Activated naive CD8-positive, alpha-beta T cell treated with anti-CD3 and anti-CD28 coated beads for 36 hours (primary cell): ENCODE results near the gene PRSS35. TPM values are rescaled to one million over a fixed set of nuclear protein-coding genes. Genes with fewer than 3 reads are reported as not detected.
"Not testable (repeated sequence)": the region's sequence is repeated elsewhere in the genome, so short reads cannot be mapped to it uniquely, and the experiment has no call there.

ENCODE experiments used
- DNase-seq: peaks from one replicate; pipeline ENCODE4 v3.0.0; 2021
- H3K27ac Mint-ChIP-seq: one replicate; pipeline ENCODE4 v1.8.0; 2022; ENCODE audit warnings: mild to moderate bottlenecking, moderate library complexity, mixed read lengths
- H3K27me3 Mint-ChIP-seq: one replicate; pipeline ENCODE4 v1.8.0; 2022; ENCODE audit warnings: mild to moderate bottlenecking, mixed read lengths
- H3K36me3 Mint-ChIP-seq: one replicate; pipeline ENCODE4 v1.8.0; 2021; ENCODE audit warnings: mild to moderate bottlenecking, mixed read lengths
- H3K4me1 Mint-ChIP-seq: one replicate; pipeline ENCODE4 v1.8.0; 2021; ENCODE audit warnings: mixed read lengths
- H3K4me3 Mint-ChIP-seq: one replicate; pipeline ENCODE4 v1.8.0; 2022; ENCODE audit warnings: mild to moderate bottlenecking, moderate library complexity, mixed read lengths
- H3K9me3 Mint-ChIP-seq: one replicate; pipeline ENCODE4 v1.8.0; 2022; ENCODE audit warnings: mixed read lengths
- total RNA-seq, 2 experiments: library from RNA; stranded (reverse); gene quantifications; one replicate each; pipeline ENCODE4 v1.2.3, GENCODE V29; 2021

The PRSS35 gene
- total RNA-seq, 2 experiments from 2014 or later: not detected

DNA sequence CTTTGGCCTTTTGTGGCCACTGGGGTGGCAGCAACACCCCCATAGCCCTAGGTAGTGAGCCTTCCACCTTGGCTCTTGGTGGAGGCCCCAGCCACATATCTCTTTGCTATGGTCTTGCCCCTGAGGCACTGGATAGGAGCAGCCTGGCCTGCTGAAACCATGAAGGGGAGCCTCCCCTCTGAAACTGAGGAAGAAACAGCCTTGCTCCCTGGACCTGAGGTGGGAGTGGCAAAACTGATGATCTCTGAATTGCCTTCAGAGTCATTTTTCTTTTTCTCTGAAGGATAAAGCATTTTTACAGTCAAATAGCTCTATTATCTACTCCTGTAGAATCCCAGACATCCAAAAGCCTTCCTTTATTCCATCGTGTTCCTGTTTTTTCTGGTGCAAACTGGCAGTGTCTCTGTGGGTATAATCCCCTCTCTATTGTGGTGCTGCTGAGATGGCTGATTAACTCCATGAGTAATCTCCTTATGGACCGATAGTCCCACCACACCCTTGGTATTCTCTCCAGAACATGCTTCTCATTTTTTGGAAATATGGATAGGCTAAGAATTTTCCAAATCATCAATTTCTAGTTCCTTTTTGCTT lies 22.0 kb upstream of the PRSS35 start:
- Mint-ChIP-seq H3K27me3 (peaks cover 11% of the 10 kb centered on the region), H3K27ac (no peak overlapping the region), H3K4me1 (no peaks in the 10 kb centered on the region), H3K9me3 (no peaks in the 10 kb centered on the region), H3K36me3 (no peaks in the 10 kb centered on the region), H3K4me3 (no peak overlapping the region)
- DNase-seq: no peak

DNA sequence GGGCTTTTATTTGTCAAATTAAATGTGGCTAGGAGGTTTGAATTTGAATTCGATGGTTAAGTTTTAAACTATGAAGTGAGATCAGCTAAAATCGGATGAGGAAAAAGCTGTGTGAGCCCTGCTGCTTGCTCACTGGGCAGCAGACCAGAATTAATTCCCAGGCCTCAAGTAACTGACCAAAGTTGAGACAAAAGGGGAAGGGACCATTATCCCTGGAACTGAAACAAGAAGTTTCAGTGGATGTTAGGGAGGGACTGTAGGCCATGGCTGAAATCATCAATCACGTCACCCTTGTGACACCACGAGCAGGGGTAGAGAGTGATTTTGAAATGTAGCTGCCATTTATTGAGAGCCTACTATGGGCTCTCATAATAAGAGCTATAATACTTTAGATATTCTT lies 7.0 kb upstream of the PRSS35 start:
- H3K36me3 Mint-ChIP-seq: no peaks in the 10 kb centered on the region
- H3K4me1 Mint-ChIP-seq: no peaks in the 10 kb centered on the region
- no peak overlapping the region for H3K27ac Mint-ChIP-seq
- peaks cover 4% of the 10 kb centered on the region for H3K27me3 Mint-ChIP-seq
- H3K9me3 Mint-ChIP-seq: peaks cover 5% of the 10 kb centered on the region
- DNase-seq: no peak
- no peak overlapping the region for H3K4me3 Mint-ChIP-seq

GRCh38 chr6:83509441-83509840 lies 2.9 kb upstream of the PRSS35 start:
- H3K36me3 Mint-ChIP-seq: no peaks in the 10 kb centered on the region
- peaks cover 41% of the 10 kb centered on the region for H3K27me3 Mint-ChIP-seq
- H3K9me3 Mint-ChIP-seq: no peaks in the 10 kb centered on the region
- no peak overlapping the region for H3K4me3 Mint-ChIP-seq
- H3K27ac Mint-ChIP-seq: no peak overlapping the region
- H3K4me1 Mint-ChIP-seq: peaks cover 7% of the 10 kb centered on the region
- no peak for DNase-seq

GRCh38 chr6:83510791-83511190 lies 1.5 kb upstream of the PRSS35 start:
- peaks cover 51% of the 10 kb centered on the region for H3K27me3 Mint-ChIP-seq
- no peak overlapping the region for H3K27ac Mint-ChIP-seq
- H3K36me3 Mint-ChIP-seq: no peaks in the 10 kb centered on the region
- H3K9me3 Mint-ChIP-seq: no peaks in the 10 kb centered on the region
- H3K4me1 Mint-ChIP-seq: peaks cover 7% of the 10 kb centered on the region
- no peak overlapping the region for H3K4me3 Mint-ChIP-seq
- no peak for DNase-seq

DNA sequence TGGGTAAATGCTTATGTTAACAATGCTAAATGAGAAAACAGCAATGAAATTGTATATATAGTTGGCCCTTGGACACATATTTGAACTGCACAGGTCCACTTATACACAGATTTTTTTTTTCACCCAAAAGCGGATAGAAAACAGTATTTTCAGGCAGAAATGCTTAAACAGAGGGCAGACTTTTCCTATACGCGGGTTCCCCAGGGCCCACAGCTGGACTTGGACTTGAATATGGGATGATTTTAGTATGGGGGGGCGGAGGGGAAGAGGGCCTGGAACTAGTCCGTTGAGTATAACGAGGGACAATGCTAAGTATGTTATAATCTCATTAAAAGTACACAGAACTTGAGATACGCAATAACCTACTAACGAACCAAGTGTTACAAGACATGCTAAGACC lies 1.1 kb upstream of the PRSS35 start:
- Mint-ChIP-seq H3K4me1 (peaks cover 7% of the 10 kb centered on the region), H3K27me3 (peaks cover 56% of the 10 kb centered on the region), H3K4me3 (no peak overlapping the region), H3K27ac (no peak overlapping the region), H3K36me3 (no peaks in the 10 kb centered on the region), H3K9me3 (no peaks in the 10 kb centered on the region)
- no peak for DNase-seq

- Mint-ChIP-seq H3K27ac (no peak overlapping the region), H3K27me3 (peaks cover 56% of the 10 kb centered on the region), H3K9me3 (no peaks in the 10 kb centered on the region), H3K4me3 (no peak overlapping the region), H3K4me1 (peaks cover 7% of the 10 kb centered on the region), H3K36me3 (no peaks in the 10 kb centered on the region)
- DNase-seq: no peak
Measured at GRCh38 chr6:83514466-83514865, 2.1 kb downstream of the PRSS35 start.

- H3K4me3 Mint-ChIP-seq: no peak overlapping the region
- H3K27ac Mint-ChIP-seq: no peak overlapping the region
- peaks cover 7% of the 10 kb centered on the region for H3K4me1 Mint-ChIP-seq
- H3K36me3 Mint-ChIP-seq: no peaks in the 10 kb centered on the region
- no peak for DNase-seq
- H3K9me3 Mint-ChIP-seq: no peaks in the 10 kb centered on the region
- H3K27me3 Mint-ChIP-seq: peaks cover 59% of the 10 kb centered on the region
Measured at GRCh38 chr6:83514866-83515466, 2.6 kb downstream of the PRSS35 start.

- DNase-seq: no peak
- Mint-ChIP-seq H3K36me3 (no peaks in the 10 kb centered on the region), H3K9me3 (no peaks in the 10 kb centered on the region), H3K4me3 (no peak overlapping the region), H3K4me1 (no peaks in the 10 kb centered on the region), H3K27me3 (peaks cover 39% of the 10 kb centered on the region), H3K27ac (no peak overlapping the region)
Measured at GRCh38 chr6:83517500-83517899, 5.2 kb downstream of the PRSS35 start.

GRCh38 chr6:83518816-83519480 lies 6.6 kb downstream of the PRSS35 start:
- Mint-ChIP-seq H3K4me1 (no peaks in the 10 kb centered on the region), H3K9me3 (no peaks in the 10 kb centered on the region)

GRCh38 chr6:83536034-83536646 lies 23.8 kb downstream of the PRSS35 start:
- peaks cover 16% of the 10 kb centered on the region for H3K27me3 Mint-ChIP-seq
- DNase-seq: peak; percentile 12
- no peaks in the 10 kb centered on the region for H3K36me3 Mint-ChIP-seq
- H3K4me1 Mint-ChIP-seq: no peaks in the 10 kb centered on the region
- H3K27ac Mint-ChIP-seq: no peak overlapping the region
- H3K9me3 Mint-ChIP-seq: no peaks in the 10 kb centered on the region
- no peak overlapping the region for H3K4me3 Mint-ChIP-seq

More at GRCh38 chr6:83518816-83519480, 6.6 kb downstream of the PRSS35 start:
- H3K27ac Mint-ChIP-seq: no peak overlapping the region
- H3K36me3 Mint-ChIP-seq: no peaks in the 10 kb centered on the region
- no peak overlapping the region for H3K4me3 Mint-ChIP-seq
- DNase-seq: no peak
- peaks cover 28% of the 10 kb centered on the region for H3K27me3 Mint-ChIP-seq

DNA sequence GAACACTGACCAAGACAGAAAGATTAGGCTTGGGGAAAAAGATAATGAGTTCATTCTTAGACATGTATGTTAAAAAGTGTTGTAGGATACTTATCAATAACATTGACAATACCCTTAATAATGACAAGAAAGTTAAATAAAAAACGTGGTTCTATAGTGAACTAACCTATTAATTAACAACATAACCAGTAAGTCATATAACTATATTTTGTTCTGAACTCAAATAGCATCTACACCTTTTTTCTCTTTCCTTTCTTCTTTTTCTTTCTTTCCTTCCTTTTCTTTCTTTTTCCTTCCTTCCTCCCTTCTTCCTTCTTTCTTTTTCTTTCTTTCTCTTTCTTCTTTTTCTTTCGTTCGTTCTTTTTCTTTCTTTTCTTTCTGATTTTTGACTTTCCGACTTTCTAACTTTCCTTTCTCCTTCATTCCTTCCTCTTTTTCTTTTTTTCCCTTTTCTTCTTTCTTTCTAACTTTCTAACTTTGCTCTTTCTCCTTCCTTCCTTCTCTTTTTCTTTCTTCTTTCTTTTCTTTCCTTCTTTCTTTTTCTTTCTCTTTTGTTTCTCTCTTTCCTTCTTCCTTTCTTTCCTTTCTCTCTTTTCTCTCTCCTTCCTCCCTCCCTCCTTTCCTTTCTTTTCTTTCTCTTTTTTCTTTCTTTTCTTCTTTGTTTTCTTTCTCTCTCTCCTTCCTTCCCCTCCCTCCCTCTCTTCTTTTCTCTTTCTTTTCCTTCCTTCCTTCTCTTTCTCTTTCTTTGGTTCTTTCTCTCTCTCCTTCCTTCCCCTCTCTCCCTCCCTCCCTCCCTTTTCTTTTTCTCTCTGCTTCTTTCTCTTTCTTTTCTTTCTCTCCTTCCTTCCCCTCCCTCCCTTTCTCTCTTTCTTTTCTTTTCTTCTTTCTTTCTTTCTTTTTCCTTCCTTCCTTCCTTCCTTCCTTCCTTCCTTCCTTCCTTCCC lies 24.6 kb downstream of the PRSS35 start:
- Mint-ChIP-seq H3K9me3 (peaks cover under 1% of the 10 kb centered on the region), H3K27me3 (peaks cover 16% of the 10 kb centered on the region), H3K4me3 (no peak overlapping the region), H3K36me3 (no peaks in the 10 kb centered on the region), H3K27ac (no peak overlapping the region), H3K4me1 (no peaks in the 10 kb centered on the region)
- no peak for DNase-seq

DNA sequence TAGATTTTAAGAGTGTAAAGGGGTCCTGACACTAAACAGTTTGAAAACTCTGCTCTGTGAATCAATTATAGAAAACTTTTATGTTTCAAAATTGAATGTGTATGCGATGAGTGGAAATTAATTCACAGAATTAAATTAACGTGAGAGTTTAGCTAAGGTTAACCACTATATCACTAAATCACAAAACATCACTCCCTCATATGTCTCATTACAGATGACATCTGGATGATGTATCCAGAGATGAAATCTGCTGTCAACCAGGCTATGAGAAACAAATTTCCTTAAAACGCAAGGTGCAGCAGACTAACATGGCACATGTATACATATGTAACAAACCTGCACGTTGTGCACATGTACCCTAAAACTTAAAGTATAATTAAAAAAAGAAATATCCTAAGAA lies 27.3 kb downstream of the PRSS35 start:
- H3K27me3 Mint-ChIP-seq: peaks cover 26% of the 10 kb centered on the region
- DNase-seq: no peak
- H3K4me3 Mint-ChIP-seq: no peak overlapping the region
- no peaks in the 10 kb centered on the region for H3K4me1 Mint-ChIP-seq
- peaks cover 2% of the 10 kb centered on the region for H3K9me3 Mint-ChIP-seq
- no peak overlapping the region for H3K27ac Mint-ChIP-seq
- no peaks in the 10 kb centered on the region for H3K36me3 Mint-ChIP-seq

DNA sequence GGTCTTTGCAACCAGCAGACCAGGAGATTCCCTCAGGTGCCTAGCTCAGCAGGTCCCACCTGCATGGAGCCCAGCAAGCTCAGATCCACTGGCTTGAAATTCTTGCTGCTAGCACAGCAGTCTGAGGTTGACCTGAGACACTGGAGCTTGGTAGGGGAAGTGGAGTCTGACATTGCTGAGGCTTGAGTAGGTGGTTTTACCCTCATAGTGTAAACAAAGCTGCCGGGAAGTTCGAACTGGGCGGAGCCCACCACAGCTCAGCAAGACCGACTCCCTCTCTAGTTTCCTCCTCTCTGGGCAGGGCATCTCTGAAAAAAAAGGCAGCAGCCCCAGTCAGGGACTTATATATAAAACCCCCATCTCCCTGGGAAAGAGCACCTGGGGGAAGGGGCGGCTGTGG lies 34.3 kb downstream of the PRSS35 start:
- no peak for DNase-seq
- Mint-ChIP-seq H3K4me1 (no peaks in the 10 kb centered on the region), H3K9me3 (peaks cover 13% of the 10 kb centered on the region), H3K4me3 (no peak overlapping the region), H3K27ac (no peak overlapping the region), H3K27me3 (peaks cover 16% of the 10 kb centered on the region), H3K36me3 (peaks cover 2% of the 10 kb centered on the region)

DNA sequence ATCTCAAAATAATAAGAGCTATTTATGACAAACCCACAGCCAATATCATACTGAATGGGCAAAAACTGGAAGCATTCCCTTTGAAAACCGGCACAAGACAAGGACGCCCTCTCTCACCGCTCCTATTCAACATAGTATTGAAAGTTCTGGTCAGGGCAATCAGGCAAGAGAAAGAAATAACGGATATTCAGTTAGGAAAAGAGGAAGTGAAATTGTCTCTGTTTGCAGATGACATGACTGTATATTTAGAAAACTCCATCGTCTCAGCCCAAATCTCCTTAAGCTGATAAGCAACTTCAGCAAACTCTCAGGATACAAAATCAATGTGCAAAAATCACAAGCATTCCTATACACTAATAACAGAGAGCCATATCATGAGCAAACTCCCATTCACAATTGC lies 38.1 kb downstream of the PRSS35 start:
- peaks cover 11% of the 10 kb centered on the region for H3K9me3 Mint-ChIP-seq
- H3K27me3 Mint-ChIP-seq, H3K4me1 Mint-ChIP-seq, H3K4me3 Mint-ChIP-seq, H3K36me3 Mint-ChIP-seq, H3K27ac Mint-ChIP-seq, DNase-seq: not testable (repeated sequence)

GRCh38 chr6:83551748-83552147 lies 39.4 kb downstream of the PRSS35 start:
- not testable (repeated sequence) for H3K27ac Mint-ChIP-seq, H3K4me1 Mint-ChIP-seq, H3K4me3 Mint-ChIP-seq, H3K36me3 Mint-ChIP-seq, H3K27me3 Mint-ChIP-seq, DNase-seq
- H3K9me3 Mint-ChIP-seq: peaks cover 11% of the 10 kb centered on the region
